H1 (cell line): ENCODE measurements around the gene MRM3. TPM values are rescaled to one million over a fixed set of nuclear protein-coding genes. Genes with fewer than 3 reads are reported as not detected.

ENCODE experiments used
- CTCF ChIA-PET: fragments of 300-600 bp; sonication (Branson Sonifier 250); formaldehyde crosslinking; loops from one replicate; lab custom pipeline; 2021; ENCODE audit not compliant: partially characterized antibody; lab: Charles Lee
- POLR2A ChIA-PET: fragments of 300-600 bp; sonication (Branson Sonifier 250); formaldehyde crosslinking; loops from one replicate; lab custom pipeline; 2021; ENCODE audit warnings: inconsistent platforms; ENCODE audit not compliant: partially characterized antibody; lab: Charles Lee
- DNase-seq, 2 experiments: peaks; one replicate each; pipeline versions ENCODE4 v3.0.0 to v3.0.0-alpha.2; 2010 to 2022; ENCODE audit warnings: low spot score in 2 of 2, low read depth in 1 of 2, mixed read lengths in 1 of 2
- FAIRE-seq: peaks from 2 replicates; lab custom pipeline; 2011; peaks lifted over from hg19 to GRCh38; lab: Jason Lieb, UNC
- H2AFZ ChIP-seq: 2 replicates; pipeline ENCODE4 v1.8.1; 2012; ENCODE audit warnings: low read length, inconsistent platforms
- H2AK5ac ChIP-seq: 2 replicates; pipeline ENCODE4 v1.6.1; 2013; ENCODE audit warnings: low read depth, low read length
- H2BK120ac ChIP-seq: replicated peaks from 2 replicates; pipeline ENCODE3; 2013; ENCODE audit warnings: low read depth, low read length, inconsistent platforms
- H2BK12ac ChIP-seq: 2 replicates; pipeline ENCODE4 v1.6.1; 2013; ENCODE audit warnings: low read depth, low read length
- H2BK15ac ChIP-seq: 2 replicates; pipeline ENCODE4 v1.6.1; 2013; ENCODE audit warnings: low read length
- H2BK20ac ChIP-seq: 2 replicates; pipeline ENCODE4 v1.6.1; 2013; ENCODE audit warnings: low read length
- H2BK5ac ChIP-seq: 2 replicates; pipeline ENCODE4 v1.6.1; 2013; ENCODE audit warnings: low read depth, low read length
- H3K14ac ChIP-seq: 2 replicates; pipeline ENCODE4 v1.6.1; 2013; ENCODE audit warnings: inconsistent platforms; ENCODE audit not compliant: insufficient read length
- H3K18ac ChIP-seq: 2 replicates; pipeline ENCODE4 v1.6.1; 2013; ENCODE audit warnings: low read length; ENCODE audit errors: extremely low read depth
- H3K23ac ChIP-seq: 2 replicates; pipeline ENCODE4 v1.6.1; 2013; ENCODE audit warnings: inconsistent platforms; ENCODE audit not compliant: insufficient read length
- H3K23me2 ChIP-seq: 2 replicates; pipeline ENCODE4 v1.6.1; 2013; ENCODE audit warnings: low read depth, low read length
- H3K27ac ChIP-seq: 2 replicates; pipeline ENCODE4 v1.6.1; 2011; ENCODE audit warnings: low read depth, low read length, inconsistent platforms
- H3K27me3 ChIP-seq, 4 experiments: replicated peaks in 1 of 4; 1 replicate in 1 of 4; 2 replicates in 3 of 4; pipeline versions ENCODE4 v1.6.1 to v1.8.1; 2011 to 2013; ENCODE audit warnings: low read length in 3 of 4, mild to moderate bottlenecking in 3 of 4, inconsistent platforms in 2 of 4, mixed read lengths in 2 of 4, moderate library complexity in 1 of 4; ENCODE audit not compliant: control insufficient read depth in 3 of 4, insufficient read depth in 3 of 4; ENCODE audit errors: extremely low read depth in 1 of 4
- H3K36me3 ChIP-seq, 4 experiments: 2 replicates each; pipeline versions ENCODE4 v1.6.1 to v1.8.1; 2011 to 2013; ENCODE audit warnings: mild to moderate bottlenecking in 4 of 4, low read length in 3 of 4, moderate library complexity in 2 of 4, control low read depth in 1 of 4, inconsistent platforms in 1 of 4; ENCODE audit not compliant: insufficient read depth in 4 of 4, control insufficient read depth in 2 of 4
- H3K4ac ChIP-seq: replicated peaks from 2 replicates; pipeline ENCODE3; 2013; ENCODE audit warnings: low read length, low read depth, mixed read lengths, inconsistent platforms; ENCODE audit not compliant: insufficient read length
- H3K4me1 ChIP-seq, 4 experiments: replicated peaks in 1 of 4; 1 replicate in 1 of 4; 2 replicates in 3 of 4; pipeline versions ENCODE4 v1.6.1 to v1.8.1; 2011 to 2013; ENCODE audit warnings: low read length in 3 of 4, inconsistent platforms in 2 of 4, mixed read lengths in 1 of 4; ENCODE audit not compliant: insufficient read depth in 4 of 4, control insufficient read depth in 3 of 4
- H3K4me2 ChIP-seq, 2 experiments: 2 replicates each; pipeline versions ENCODE4 v1.6.1 to v1.8.1; 2011 to 2013; ENCODE audit warnings: low read depth in 2 of 2, low read length in 2 of 2, control low read depth in 1 of 2, inconsistent platforms in 1 of 2, mild to moderate bottlenecking in 1 of 2; ENCODE audit not compliant: insufficient read depth in 1 of 2
- H3K4me3 ChIP-seq, 4 experiments: fragments of 200-600, 300-600 bp in 1 of 4; sonication (generic), shearing (Covaris generic), sonication (Bioruptor Twin) in 1 of 4; 2 replicates each; pipeline versions ENCODE4 v1.5.1 to v1.8.1; 2011 to 2016; ENCODE audit warnings: low read length in 4 of 4, low read depth in 3 of 4, control low read depth in 2 of 4, inconsistent platforms in 2 of 4, mild to moderate bottlenecking in 2 of 4, mixed read lengths in 1 of 4, moderate library complexity in 1 of 4; ENCODE audit not compliant: insufficient read depth in 2 of 4; ENCODE audit errors: extremely low read depth in 1 of 4
- H3K56ac ChIP-seq: replicated peaks from 2 replicates; pipeline ENCODE3; 2013; ENCODE audit warnings: low read depth, mild to moderate bottlenecking, mixed read lengths, low read length, inconsistent platforms; ENCODE audit not compliant: insufficient read length
- H3K79me1 ChIP-seq: 2 replicates; pipeline ENCODE4 v1.6.1; 2013; ENCODE audit warnings: low read depth, low read length, control low read depth
- H3K79me2 ChIP-seq, 2 experiments: 2 replicates each; pipeline versions ENCODE4 v1.6.1 to v1.8.1; 2012 to 2013; ENCODE audit warnings: low read length in 2 of 2, mild to moderate bottlenecking in 2 of 2, inconsistent platforms in 1 of 2; ENCODE audit not compliant: insufficient read depth in 2 of 2, control insufficient read depth in 1 of 2
- H3K9ac ChIP-seq, 4 experiments: replicated peaks in 1 of 4; 1 replicate in 1 of 4; 2 replicates in 3 of 4; pipeline versions ENCODE4 v1.6.1 to v1.8.1; 2011 to 2013; ENCODE audit warnings: low read depth in 3 of 4, low read length in 3 of 4, control low read depth in 2 of 4, mild to moderate bottlenecking in 2 of 4, moderate library complexity in 2 of 4, inconsistent platforms in 1 of 4; ENCODE audit errors: extremely low read depth in 1 of 4
- H3K9me3 ChIP-seq, 2 experiments: 2 replicates each; pipeline versions ENCODE4 v1.6.1 to v1.8.1; 2012 to 2013; ENCODE audit warnings: mild to moderate bottlenecking in 2 of 2, moderate library complexity in 2 of 2, control low read depth in 1 of 2, inconsistent platforms in 1 of 2, low read depth in 1 of 2, low read length in 1 of 2, mixed read lengths in 1 of 2; ENCODE audit not compliant: insufficient read depth in 2 of 2
- H4K20me1 ChIP-seq, 2 experiments: replicated peaks in 1 of 2; 2 replicates each; pipeline versions ENCODE3 to v1.8.1; 2011 to 2013; ENCODE audit warnings: inconsistent platforms in 2 of 2, low read length in 2 of 2, mild to moderate bottlenecking in 1 of 2; ENCODE audit not compliant: insufficient read depth in 2 of 2, control insufficient read depth in 1 of 2
- H4K5ac ChIP-seq: 2 replicates; pipeline ENCODE4 v1.6.1; 2013; ENCODE audit warnings: low read length, low read depth, mixed read lengths, inconsistent platforms; ENCODE audit not compliant: insufficient read length
- H4K8ac ChIP-seq: 2 replicates; pipeline ENCODE4 v1.8.0; 2013; ENCODE audit warnings: mild to moderate bottlenecking, moderate library complexity, low read length, inconsistent platforms; ENCODE audit not compliant: insufficient read depth; ENCODE audit errors: extremely low read depth
- H4K91ac ChIP-seq: replicated peaks from 2 replicates; pipeline ENCODE3; 2013; ENCODE audit warnings: low read length, mixed read lengths, inconsistent platforms; ENCODE audit not compliant: insufficient read length
- BCL11A ChIP-seq, 2 experiments: IDR thresholded peaks; one replicate each; pipeline ENCODE4 v1.6.1; 2011; ENCODE audit warnings: low read depth in 2 of 2, low read length in 2 of 2, mild to moderate bottlenecking in 2 of 2
- CBX8 ChIP-seq: fragments of 300-800, 300-1000 bp; sonication (generic); IDR thresholded peaks from 2 replicates; pipeline ENCODE4 v1.7.1; 2016; ENCODE audit warnings: low read depth, low read length, borderline replicate concordance
- CEBPB ChIP-seq: IDR thresholded peaks from 2 replicates; pipeline ENCODE4 v1.6.1; 2012; ENCODE audit warnings: low read depth, low read length
- EGR1 ChIP-seq: IDR thresholded peaks from 2 replicates; pipeline ENCODE4 v1.6.1; 2011; ENCODE audit warnings: low read depth, low read length, borderline replicate concordance
- EZH2 ChIP-seq: fragments of 200-600 bp; sonication (generic); IDR thresholded peaks from 2 replicates; pipeline ENCODE4 v1.7.1; 2012; ENCODE audit warnings: low read depth, mild to moderate bottlenecking, moderate library complexity, low read length, inconsistent platforms; ENCODE audit not compliant: severe bottlenecking
- JUND ChIP-seq: IDR thresholded peaks from 2 replicates; pipeline ENCODE4 v1.6.1; 2011; ENCODE audit warnings: mild to moderate bottlenecking, improper control_type of control experiment, low read length
- KDM4A ChIP-seq: IDR thresholded peaks from one replicate; pipeline ENCODE4 v1.7.1; 2012; ENCODE audit warnings: low read depth, mild to moderate bottlenecking, moderate library complexity, low read length, inconsistent platforms; ENCODE audit not compliant: severe bottlenecking
- KDM5A ChIP-seq: fragments of 200-600 bp; IDR thresholded peaks from 2 replicates; pipeline ENCODE4 v1.7.1; 2012; ENCODE audit warnings: mild to moderate bottlenecking, low read length, inconsistent platforms, mixed read lengths
- MAFK ChIP-seq: IDR thresholded peaks from 2 replicates; pipeline ENCODE4 v1.6.1; 2012; ENCODE audit warnings: low read depth, mild to moderate bottlenecking, improper control_type of control experiment, low read length
- RBBP5 ChIP-seq: IDR thresholded peaks from 2 replicates; pipeline ENCODE4 v1.7.1; 2012; ENCODE audit warnings: low read depth, mild to moderate bottlenecking, inconsistent platforms, low read length, moderate library complexity, borderline replicate concordance
- SIX5 ChIP-seq: IDR thresholded peaks from 2 replicates; pipeline ENCODE4 v1.6.1; 2011; ENCODE audit warnings: mild to moderate bottlenecking, low read depth, low read length
- SP4 ChIP-seq: IDR thresholded peaks from 2 replicates; pipeline ENCODE4 v1.6.1; 2012; ENCODE audit warnings: low read length, inconsistent platforms
- TCF12 ChIP-seq: IDR thresholded peaks from 2 replicates; pipeline ENCODE4 v1.6.1; 2011; ENCODE audit warnings: low read depth, mild to moderate bottlenecking, low read length
- WGBS, 2 experiments: shearing (Covaris generic) in 1 of 2; methylation state at CpG; one replicate each; pipeline versions ENCODE4 v1.1.6 to v1.1.7; 2013 to 2015; ENCODE audit warnings: low lambda C conversion rate in 2 of 2, mixed read lengths in 2 of 2, inconsistent platforms in 1 of 2, low coverage in 1 of 2, missing lambda C conversion rate in 1 of 2; ENCODE audit not compliant: insufficient replicate concordance in 2 of 2, insufficient coverage in 1 of 2, insufficient read length in 1 of 2; ENCODE audit errors: extremely low coverage in 1 of 2, missing lambda C conversion rate in 1 of 2; 5-methylcytosine and 5-hydroxymethylcytosine counted together
- polyA plus RNA-seq, 7 experiments: library from polyadenylated mRNA; depleted of rRNA in 3 of 7; stranded (reverse) in 5 of 7; unstranded in 2 of 7; fragments of >200 nt in 5 of 7; fragments of 200-250 nt in 2 of 7; gene quantifications; 1 replicate in 5 of 7; 2 replicates in 1 of 7; 4 replicates in 1 of 7; pipeline versions ENCODE4 v1.2.1 to v1.2.3, GENCODE V29; 2011 to 2013; ENCODE audit warnings: missing spikeins in 2 of 7, mixed read lengths in 2 of 7
- total RNA-seq: library from RNA; stranded (reverse); fragmentation: NEBNext Ultra II Directional; extraction: Animal tissue kit (Norgen Biotek cat#: 25700); gene quantifications from 2 replicates; pipeline ENCODE4 v1.2.1, GENCODE V29; 2021

The MRM3 gene
- total and polyA plus RNA-seq, 2 of the 8 experiments (the other 6 are each of a cell fraction or from before 2014, with no cell fraction given) = 10.1 to 20.8 TPM

GRCh38 chr17:773467-774312, 8.5 kb upstream of the MRM3 start:
- H3K36me3 ChIP-seq = peaks cover 52 to 80% (median 72%) of the 10 kb centered on the region in 4 experiments
- CTCF ChIA-PET = interaction anchor here (1.8 kb wide), 1 partner anchor 207 kb away, joined by 3 read pairs; no protein-coding TSS in a partner anchor
- WGBS, 2 experiments = 89% methylated on average over 14 of the region's 14 CpGs; no CpG with 5 or more reads in 1 of the 2 experiments
- no peak for TF ChIP-seq SIX5
- TF ChIP-seq TCF12 = no peak
- no peak for TF ChIP-seq CBX8
- no peak for TF ChIP-seq CEBPB
- no peak for TF ChIP-seq MAFK
- TF ChIP-seq SP4 = no peak
- no peak for TF ChIP-seq KDM5A
- no peak for TF ChIP-seq KDM4A
- TF ChIP-seq EZH2 = no peak
- no peak for TF ChIP-seq EGR1
- no peak for TF ChIP-seq RBBP5
- no peak for TF ChIP-seq JUND
- no peak for TF ChIP-seq BCL11A (IDR thresholded peaks at IDR 0.05; ENCODE audit: low read depth in 2 of 2, low read length in 2 of 2)

More at GRCh38 chr17:773467-774312, 8.5 kb upstream of the MRM3 start:
- Histone ChIP-seq H3K4ac (no peak overlapping the region), H3K18ac (no peak overlapping the region), H2BK120ac (no peak overlapping the region), H3K79me1 (no peaks in the 10 kb centered on the region), H2BK12ac (no peak overlapping the region), H3K56ac (no peak overlapping the region), H2BK15ac (no peak overlapping the region), H3K27me3 (no peaks in the 10 kb centered on the region), H2AK5ac (no peak overlapping the region), H3K4me3 (no peak overlapping the region), H3K9ac (no peak overlapping the region), H3K27ac (no peak overlapping the region), H2BK20ac (no peak overlapping the region), H3K4me2 (no peak overlapping the region), H4K91ac (no peak overlapping the region), H2BK5ac (no peak overlapping the region), H2AFZ (no peak overlapping the region), H3K9me3 (no peaks in the 10 kb centered on the region), H3K79me2 (0 out of 4 replicates have a peak, but pooled peaks cover 0 to under 1% of the 10 kb centered on the region in 2 experiments), H4K8ac (no peak overlapping the region), H4K5ac (no peak overlapping the region), H3K23me2 (no peaks in the 10 kb centered on the region), H3K14ac (no peak overlapping the region), H4K20me1 (no peaks in the 10 kb centered on the region), H3K4me1 (no peaks in the 10 kb centered on the region), H3K23ac (no peak overlapping the region)
- POLR2A ChIA-PET = interaction anchor here (0.6 to 1.0 kb wide), 2 partner anchors 85 to 239 kb away, joined by 3 read pairs; no protein-coding TSS in a partner anchor
- FAIRE-seq (no peak), DNase-seq (no peak)
